ENCODE measurements around the gene SEMA3E. TPM values are rescaled to one million over a fixed set of nuclear protein-coding genes. Genes with fewer than 3 reads are reported as not detected.

The SEMA3E gene
- total and polyA plus RNA-seq, 2 experiments from 2014 or later: 7.0 to 14.0 TPM

GRCh38 chr7:83415840-83416239 lies 233.1 kb downstream of the SEMA3E start:
- H3K36me3 ChIP-seq (replicated peaks; ENCODE audit: insufficient read depth, low read depth): no peaks in the 10 kb centered on the region
- H3K79me2 ChIP-seq: no peaks in the 10 kb centered on the region
- no peaks in the 10 kb centered on the region for H3K4me1 ChIP-seq (ENCODE audit: insufficient read depth)
- H3K27ac ChIP-seq: no peak overlapping the region
- no peaks in the 10 kb centered on the region for H3K9me2 ChIP-seq (replicated peaks; ENCODE audit: insufficient read depth)
- H3K9me3 ChIP-seq (ENCODE audit: low read depth): no peaks in the 10 kb centered on the region
- H2AFZ ChIP-seq: no peak overlapping the region
- H3K4me3 ChIP-seq: no peak overlapping the region
- DNase-seq (ENCODE audit: low spot score): no peak
- no peak overlapping the region for H3K4me2 ChIP-seq
- H3K27me3 ChIP-seq: no peaks in the 10 kb centered on the region
- TF ChIP-seq CTCF (IDR thresholded peaks at IDR 0.05; ENCODE audit: poor library complexity): no peak
- no peak for TF ChIP-seq EZH2 (IDR thresholded peaks at IDR 0.05; ENCODE audit: borderline replicate concordance)
- WGBS (ENCODE audit: low lambda C conversion rate, missing lambda C conversion rate): 39% methylated on average over 2 of the region's 2 CpGs
- no peaks in the 10 kb centered on the region for H4K20me1 ChIP-seq (ENCODE audit: insufficient read depth, poor library complexity, severe bottlenecking)

GRCh38 chr7:83414947-83415346 lies 234.0 kb downstream of the SEMA3E start:
- WGBS (ENCODE audit: low lambda C conversion rate, missing lambda C conversion rate): 78% methylated on average over 2 of the region's 2 CpGs

GRCh38 chr7:83413831-83414230 lies 235.1 kb downstream of the SEMA3E start:
- Histone ChIP-seq H3K79me2 (no peaks in the 10 kb centered on the region), H3K9me2 (replicated peaks; ENCODE audit: insufficient read depth) (no peaks in the 10 kb centered on the region), H3K4me3 (no peak overlapping the region), H3K4me2 (no peak overlapping the region), H3K9me3 (ENCODE audit: low read depth) (no peaks in the 10 kb centered on the region), H3K27ac (no peak overlapping the region), H3K36me3 (replicated peaks; ENCODE audit: insufficient read depth, low read depth) (no peaks in the 10 kb centered on the region), H2AFZ (no peak overlapping the region), H3K4me1 (ENCODE audit: insufficient read depth) (no peaks in the 10 kb centered on the region), H3K27me3 (no peaks in the 10 kb centered on the region), H4K20me1 (ENCODE audit: insufficient read depth, poor library complexity, severe bottlenecking) (no peaks in the 10 kb centered on the region)
- TF ChIP-seq EZH2phosphoT487 (IDR thresholded peaks at IDR 0.05; ENCODE audit: low read depth, severe bottlenecking, unreplicated experiment) (no peak), EZH2 (IDR thresholded peaks at IDR 0.05; ENCODE audit: borderline replicate concordance) (no peak), CTCF (IDR thresholded peaks at IDR 0.05; ENCODE audit: poor library complexity) (no peak)
- WGBS (ENCODE audit: low lambda C conversion rate, missing lambda C conversion rate): 53% methylated on average over 4 of the region's 4 CpGs
- peak; percentile 10 for DNase-seq (ENCODE audit: low spot score)

More at GRCh38 chr7:83414947-83415346, 234.0 kb downstream of the SEMA3E start:
- no peak overlapping the region for H3K4me2 ChIP-seq
- no peak for TF ChIP-seq EZH2 (IDR thresholded peaks at IDR 0.05; ENCODE audit: borderline replicate concordance)
- TF ChIP-seq CTCF (IDR thresholded peaks at IDR 0.05; ENCODE audit: poor library complexity): no peak
- no peak for TF ChIP-seq EZH2phosphoT487 (IDR thresholded peaks at IDR 0.05; ENCODE audit: low read depth, severe bottlenecking, unreplicated experiment)
- H2AFZ ChIP-seq: no peak overlapping the region
- no peaks in the 10 kb centered on the region for H3K9me2 ChIP-seq (replicated peaks; ENCODE audit: insufficient read depth)
- DNase-seq (ENCODE audit: low spot score): no peak
- no peaks in the 10 kb centered on the region for H3K4me1 ChIP-seq (ENCODE audit: insufficient read depth)
- no peaks in the 10 kb centered on the region for H3K79me2 ChIP-seq
- no peaks in the 10 kb centered on the region for H3K36me3 ChIP-seq (replicated peaks; ENCODE audit: insufficient read depth, low read depth)
- H3K4me3 ChIP-seq: no peak overlapping the region
- no peak overlapping the region for H3K27ac ChIP-seq
- no peaks in the 10 kb centered on the region for H3K27me3 ChIP-seq
- no peaks in the 10 kb centered on the region for H3K9me3 ChIP-seq (ENCODE audit: low read depth)
- H4K20me1 ChIP-seq (ENCODE audit: insufficient read depth, poor library complexity, severe bottlenecking): no peaks in the 10 kb centered on the region

GRCh38 chr7:83413424-83413823 lies 235.5 kb downstream of the SEMA3E start:
- H2AFZ ChIP-seq: no peak overlapping the region
- DNase-seq (ENCODE audit: low spot score): no peak
- H3K9me2 ChIP-seq (replicated peaks; ENCODE audit: insufficient read depth): no peaks in the 10 kb centered on the region
- H4K20me1 ChIP-seq (ENCODE audit: insufficient read depth, poor library complexity, severe bottlenecking): no peaks in the 10 kb centered on the region
- 62% methylated on average over 2 of the region's 2 CpGs for WGBS (ENCODE audit: low lambda C conversion rate, missing lambda C conversion rate)
- no peaks in the 10 kb centered on the region for H3K9me3 ChIP-seq (ENCODE audit: low read depth)
- no peaks in the 10 kb centered on the region for H3K79me2 ChIP-seq
- H3K27ac ChIP-seq: no peak overlapping the region
- H3K4me1 ChIP-seq (ENCODE audit: insufficient read depth): no peaks in the 10 kb centered on the region
- no peaks in the 10 kb centered on the region for H3K27me3 ChIP-seq
- no peaks in the 10 kb centered on the region for H3K36me3 ChIP-seq (replicated peaks; ENCODE audit: insufficient read depth, low read depth)
- no peak overlapping the region for H3K4me3 ChIP-seq
- TF ChIP-seq EZH2 (IDR thresholded peaks at IDR 0.05; ENCODE audit: borderline replicate concordance) (no peak), CTCF (IDR thresholded peaks at IDR 0.05; ENCODE audit: poor library complexity) (no peak), EZH2phosphoT487 (IDR thresholded peaks at IDR 0.05; ENCODE audit: low read depth, severe bottlenecking, unreplicated experiment) (no peak)
- no peak overlapping the region for H3K4me2 ChIP-seq
